AG08396 (cell line): ENCODE results near the gene GGCX.

Source experiments
- DNase-seq: peaks from one replicate; pipeline ENCODE4 v3.0.0; 2012; ENCODE audit warnings: low spot score, mixed read lengths

The GGCX gene

GRCh38 chr2:85541753-85542457, 19.4 kb downstream of the GGCX start:
- no peak for DNase-seq

- no peak for DNase-seq
Measured at GRCh38 chr2:85541262-85541661, 20.0 kb downstream of the GGCX start.

GRCh38 chr2:85540133-85540648, 21.1 kb downstream of the GGCX start:
- DNase-seq, result no peak

GRCh38 chr2:85539361-85540132, 21.7 kb downstream of the GGCX start:
- peak; percentile 62 for DNase-seq

- peak; percentile 95 for DNase-seq
Measured at GRCh38 chr2:85538507-85539360, 22.6 kb downstream of the GGCX start, which contains the start of gene MAT2A. MAT2A (plus strand) TSS chr2:85539168; CDS start chr2:85539288, 120 bp downstream.

- DNase-seq, result peak; percentile 31
Measured at GRCh38 chr2:85537600-85538506, 23.4 kb downstream of the GGCX start.

GRCh38 chr2:85536479-85536878, 24.8 kb downstream of the GGCX start:
- DNase-seq, result peak; percentile 63

- DNase-seq, result no peak
Measured at GRCh38 chr2:85534881-85535280, 26.4 kb downstream of the GGCX start.

GRCh38 chr2:85534099-85534498, 27.2 kb downstream of the GGCX start:
- DNase-seq, result no peak

- no peak for DNase-seq
Measured at GRCh38 chr2:85531589-85531988, 29.7 kb downstream of the GGCX start.

- DNase-seq, result no peak
Measured at GRCh38 chr2:85529809-85530208, 31.5 kb downstream of the GGCX start.

GRCh38 chr2:85528355-85528754, 32.9 kb downstream of the GGCX start:
- no peak for DNase-seq

- DNase-seq, result no peak
Measured at GRCh38 chr2:85527787-85528186, 33.5 kb downstream of the GGCX start.

- DNase-seq, result no peak
Measured at GRCh38 chr2:85525567-85525966, 35.7 kb downstream of the GGCX start.

- no peak for DNase-seq
Measured at GRCh38 chr2:85525029-85525428, 36.3 kb downstream of the GGCX start.

GRCh38 chr2:85524336-85524908, 36.9 kb downstream of the GGCX start:
- DNase-seq, result no peak

- DNase-seq, result no peak
Measured at GRCh38 chr2:85523903-85524335, 37.4 kb downstream of the GGCX start.

- DNase-seq, result no peak
Measured at GRCh38 chr2:85523062-85523902, 38.0 kb downstream of the GGCX start.

- DNase-seq, result no peak
Measured at GRCh38 chr2:85522090-85522647, 39.1 kb downstream of the GGCX start.
